ENCODE measurements around the gene TNPO1.
"Not testable (repeated sequence)": the region's sequence is repeated elsewhere in the genome, so short reads cannot be mapped to it uniquely, and the experiment has no call there.

The TNPO1 gene

DNA sequence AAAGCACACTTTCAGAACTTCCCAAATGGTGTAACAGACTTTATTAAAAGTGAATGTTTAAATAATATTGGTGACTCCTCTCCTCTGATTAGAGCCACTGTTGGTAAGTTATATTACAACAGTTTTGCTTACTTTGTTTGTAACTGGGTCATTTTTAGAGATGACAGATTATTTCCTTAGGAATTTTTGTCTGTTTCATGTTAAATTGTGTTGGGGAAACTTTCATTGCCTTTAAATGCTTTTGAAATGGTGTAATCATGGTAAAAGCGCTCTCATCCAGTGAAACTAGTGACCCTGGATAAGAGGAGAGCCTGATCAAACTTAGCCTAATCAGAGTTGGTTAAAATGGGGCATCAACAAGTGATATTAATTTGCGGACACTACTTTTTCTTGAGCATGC is 39.4 kb downstream of the TNPO1 start:
- no peak for DNase-seq

DNA sequence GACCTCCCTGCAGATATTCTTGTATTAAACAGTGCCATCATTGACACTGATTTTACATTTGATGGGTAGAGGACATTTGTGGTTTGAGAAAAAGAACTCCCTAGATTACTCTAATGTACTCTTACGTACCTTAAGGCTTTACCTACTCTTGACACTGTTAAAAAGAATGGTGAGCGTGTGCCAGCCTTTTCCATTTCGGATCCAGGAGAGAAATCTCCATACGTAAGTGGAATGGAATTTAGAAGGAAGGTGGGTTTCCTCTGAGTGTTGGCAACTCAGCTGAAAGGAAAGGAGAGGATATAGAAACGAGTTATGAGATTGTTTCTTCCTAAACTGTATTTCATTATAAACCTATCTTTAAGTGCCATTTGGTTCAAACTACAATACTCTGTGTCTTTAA is 40.9 kb downstream of the TNPO1 start:
- no peak for DNase-seq

DNA sequence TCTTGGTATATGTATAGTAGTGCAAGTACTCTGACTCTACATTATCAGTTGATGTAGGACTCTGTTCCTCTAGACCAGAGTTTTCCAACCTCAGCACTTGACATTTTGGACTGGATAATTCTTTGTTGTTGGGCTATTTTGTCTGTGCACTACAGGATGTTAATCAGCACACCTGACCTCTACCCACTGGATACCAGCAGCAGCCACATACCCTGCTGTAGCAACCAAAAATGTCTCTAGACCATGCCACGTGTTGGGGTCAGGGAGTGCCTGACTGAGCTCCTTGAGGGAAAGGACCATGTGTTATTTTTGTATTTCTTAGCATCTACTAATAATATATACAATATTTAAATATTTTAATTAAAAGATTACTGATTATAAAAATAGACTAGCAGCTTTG is 42.7 kb downstream of the TNPO1 start:
- no peak for DNase-seq

DNA sequence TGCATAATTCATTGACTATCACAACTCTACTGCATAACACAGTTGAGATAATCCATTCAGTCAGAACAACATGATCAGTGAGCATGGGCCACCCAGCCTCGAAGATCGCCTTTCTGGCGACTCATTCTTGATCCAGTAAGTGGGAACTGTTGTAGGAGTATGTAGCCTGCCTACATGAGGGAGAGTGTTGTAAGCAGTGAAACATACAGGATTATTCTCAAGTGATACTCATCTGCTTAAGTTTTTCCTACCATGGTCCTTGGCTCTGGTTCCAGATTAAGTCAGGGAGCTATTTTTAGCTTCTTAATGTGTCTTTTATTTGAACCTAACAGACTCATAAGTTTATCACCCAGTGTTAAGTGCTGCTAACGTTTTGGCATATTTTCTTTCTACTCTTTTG is 44.0 kb downstream of the TNPO1 start:
- DNase-seq = no peak

DNA sequence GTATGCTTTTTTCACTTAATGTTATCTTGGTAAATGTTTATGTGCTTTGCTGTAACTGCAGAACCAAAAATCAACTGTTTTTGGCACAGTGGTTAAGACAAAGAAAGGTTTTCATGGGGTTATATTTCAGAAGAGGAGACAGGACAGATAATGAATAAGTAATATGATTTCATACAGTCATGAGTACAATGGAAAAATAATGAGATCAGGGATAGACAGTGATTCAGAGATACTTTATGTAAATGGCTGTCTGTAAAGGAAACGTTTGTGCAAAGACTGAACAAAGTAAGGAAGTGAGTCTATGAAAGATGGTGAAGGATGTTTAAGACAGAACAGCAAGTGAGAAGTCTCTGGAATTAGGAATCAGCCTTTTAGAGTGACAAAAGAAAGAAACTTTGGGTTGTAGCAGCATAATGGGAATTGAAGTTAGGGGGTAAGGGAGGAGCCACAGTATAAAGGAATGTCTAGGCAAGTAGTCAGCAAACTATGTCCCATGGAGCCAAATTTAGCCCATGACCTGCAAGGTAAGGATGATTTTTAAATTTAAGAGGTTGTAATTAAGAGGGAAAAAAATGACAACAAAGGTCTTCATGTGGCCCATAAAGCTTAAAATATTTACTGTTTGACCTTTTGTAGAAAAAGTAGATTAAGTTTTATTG is 55.0 kb downstream of the TNPO1 start:
- DNase-seq = no peak

DNA sequence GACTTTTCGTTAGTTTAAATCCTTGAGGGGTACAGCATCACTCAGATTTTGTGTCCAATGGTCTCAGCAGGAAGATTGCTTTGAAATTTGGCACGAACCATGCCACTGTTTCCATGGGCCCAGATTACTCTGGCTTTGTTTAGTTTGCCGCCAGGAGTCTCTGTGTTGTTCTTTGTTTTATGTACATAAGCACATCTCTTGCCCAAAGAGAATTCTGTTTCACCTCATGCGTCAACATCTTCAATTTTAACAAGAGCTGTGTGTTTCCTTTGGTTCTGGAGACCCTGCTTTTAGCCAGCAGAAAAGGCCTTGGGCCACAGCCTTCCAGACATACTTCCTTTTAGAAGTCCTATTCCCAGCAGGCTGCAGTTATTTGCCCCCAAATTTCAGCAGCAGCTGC is 62.4 kb downstream of the TNPO1 start:
- DNase-seq = no peak

DNA sequence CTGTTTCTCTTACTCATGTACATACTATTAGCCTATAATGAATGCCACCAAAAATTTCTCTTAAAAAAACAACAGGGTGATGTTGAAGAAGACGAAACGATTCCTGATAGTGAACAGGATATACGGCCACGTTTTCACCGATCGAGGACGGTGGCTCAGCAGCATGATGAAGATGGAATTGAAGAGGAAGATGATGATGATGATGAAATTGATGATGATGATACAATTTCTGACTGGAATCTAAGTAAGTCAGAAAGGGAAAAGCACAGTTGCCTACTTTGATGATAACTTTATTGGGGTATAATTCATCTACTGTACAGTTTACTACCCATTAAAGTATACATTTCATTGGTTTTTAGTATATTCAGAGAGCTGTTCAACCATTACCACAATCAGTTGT is 66.5 kb downstream of the TNPO1 start:
- no peak for DNase-seq

DNA sequence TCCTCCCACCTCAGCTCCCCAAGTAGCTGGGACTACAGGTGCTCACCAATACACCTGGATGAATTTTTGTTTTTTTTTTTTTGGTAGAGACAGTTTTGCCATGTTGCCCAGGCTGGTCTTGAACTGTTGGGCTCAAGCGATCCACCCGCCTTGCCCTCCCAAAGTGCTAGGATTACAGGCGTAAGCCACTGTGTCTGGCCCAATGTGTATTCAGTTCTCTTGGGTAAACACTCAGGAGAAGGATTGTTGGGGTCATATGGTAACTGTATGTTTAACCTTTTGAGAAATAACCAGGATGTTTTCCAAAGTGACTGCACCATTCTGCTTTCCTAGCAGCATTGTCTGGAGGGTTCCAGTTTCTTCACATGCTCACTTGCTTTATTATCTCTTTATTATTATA is 67.4 kb downstream of the TNPO1 start:
- no peak for DNase-seq

DNA sequence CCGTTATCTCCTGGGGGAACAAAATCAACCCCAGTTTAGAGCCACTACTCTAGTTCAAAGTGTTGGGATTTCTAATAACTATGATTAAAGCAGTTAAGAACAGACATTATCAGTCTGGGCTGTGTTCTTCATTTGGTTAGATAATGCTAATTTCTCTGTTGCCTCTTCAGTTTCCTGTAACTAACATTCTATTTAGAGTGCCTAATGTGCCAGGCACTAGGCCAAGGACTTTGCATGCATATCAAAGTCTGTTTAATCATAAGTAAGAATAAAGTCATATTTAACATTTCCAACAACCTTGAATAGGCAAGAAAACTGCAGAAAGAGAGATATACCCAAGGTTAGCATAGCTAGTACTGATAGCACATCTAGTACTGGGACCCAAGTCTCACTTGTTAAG is 68.4 kb downstream of the TNPO1 start:
- no peak for DNase-seq

DNA sequence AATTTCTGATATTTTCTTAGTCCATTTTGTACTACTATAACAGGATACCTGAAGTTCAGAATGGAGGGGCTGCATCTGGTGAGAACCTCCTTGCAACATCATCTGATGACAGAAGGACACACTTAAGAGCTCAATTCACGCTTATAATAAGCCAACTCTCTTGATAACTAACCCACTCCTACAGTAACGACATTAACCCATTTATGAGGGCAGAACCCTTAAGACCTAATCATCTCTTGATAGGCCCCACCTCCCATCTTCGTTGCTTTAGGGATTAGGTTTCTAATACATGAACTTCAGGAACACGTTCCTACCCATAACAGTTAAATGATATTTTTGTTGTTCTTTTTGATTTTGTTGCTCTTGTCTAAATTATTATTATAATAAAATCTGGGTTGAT is 69.4 kb downstream of the TNPO1 start:
- no peak for DNase-seq

DNA sequence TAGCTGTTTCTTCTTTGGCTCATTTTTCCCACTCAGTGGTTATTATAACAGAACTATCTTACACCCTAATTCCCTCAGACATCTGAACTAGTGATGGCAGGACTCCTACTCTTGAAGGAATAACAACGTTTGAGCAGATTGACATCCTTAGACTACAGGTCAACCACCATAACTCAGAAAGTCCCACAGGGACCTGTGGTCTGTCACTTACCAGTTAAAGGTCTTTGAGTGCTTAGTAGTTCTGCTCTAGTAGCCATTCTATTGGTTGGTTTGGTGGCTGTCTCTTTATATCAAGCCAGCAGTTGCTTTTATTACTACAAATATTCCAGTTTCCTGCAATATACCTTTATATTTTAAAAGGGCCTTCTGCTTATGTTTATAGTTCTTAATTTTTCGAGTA is 72.1 kb downstream of the TNPO1 start:
- DNase-seq = no peak

DNA sequence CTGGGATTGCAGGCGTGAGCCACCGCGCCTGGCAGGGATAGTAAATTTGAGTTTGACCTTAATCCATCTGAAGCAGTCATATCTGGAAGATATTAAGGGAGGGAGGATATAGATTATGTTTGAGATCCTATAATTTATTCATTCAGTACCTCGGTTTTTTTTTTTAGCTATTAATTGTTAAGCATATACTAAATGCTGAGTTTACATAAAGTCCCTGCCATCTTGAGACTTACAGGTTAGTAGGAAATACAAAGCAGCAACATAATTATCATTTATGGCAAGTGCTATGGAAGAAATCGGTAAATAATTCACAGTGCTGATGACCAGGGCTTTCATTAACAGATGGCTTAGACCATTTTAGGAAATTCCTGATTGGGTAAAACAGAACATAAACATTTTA is 72.9 kb downstream of the TNPO1 start:
- no peak for DNase-seq

DNA sequence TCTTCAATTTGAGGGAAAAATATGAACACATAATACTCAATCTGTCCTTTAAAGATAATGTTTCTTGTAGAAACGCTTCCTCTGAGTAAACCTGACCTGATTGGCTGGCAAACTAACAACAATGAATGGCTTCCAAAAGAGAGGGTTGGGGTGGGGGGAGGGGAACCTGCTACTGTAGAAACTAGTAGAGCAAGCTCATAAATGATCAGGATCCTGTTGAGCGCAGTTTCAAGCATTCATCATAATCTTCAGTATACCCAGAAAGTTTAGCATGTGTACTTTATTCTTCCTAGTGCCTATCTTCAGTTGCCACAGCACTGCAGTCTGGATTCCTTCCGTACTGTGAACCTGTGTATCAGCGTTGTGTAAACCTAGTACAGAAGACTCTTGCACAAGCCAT is 76.4 kb downstream of the TNPO1 start:
- no peak for DNase-seq

DNA sequence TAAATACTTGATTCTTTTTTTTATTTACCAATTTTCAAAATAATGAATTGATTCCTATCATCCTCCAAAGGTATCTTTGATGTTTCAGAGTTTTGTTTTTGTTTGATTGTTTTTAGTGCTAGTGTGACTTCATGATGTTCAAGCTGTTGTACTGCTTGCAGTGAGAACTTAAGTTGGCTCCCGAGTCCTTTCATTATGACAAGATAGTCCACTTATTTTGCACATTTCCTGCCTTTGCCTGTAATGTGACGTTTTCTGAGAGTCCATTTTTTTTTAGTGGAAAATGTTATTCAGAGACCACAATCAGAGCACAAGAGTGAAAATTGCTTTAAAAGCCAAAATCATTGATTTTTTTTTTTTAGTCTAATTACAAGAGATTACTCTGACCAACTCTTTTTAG is 79.3 kb downstream of the TNPO1 start:
- DNase-seq = no peak

DNA sequence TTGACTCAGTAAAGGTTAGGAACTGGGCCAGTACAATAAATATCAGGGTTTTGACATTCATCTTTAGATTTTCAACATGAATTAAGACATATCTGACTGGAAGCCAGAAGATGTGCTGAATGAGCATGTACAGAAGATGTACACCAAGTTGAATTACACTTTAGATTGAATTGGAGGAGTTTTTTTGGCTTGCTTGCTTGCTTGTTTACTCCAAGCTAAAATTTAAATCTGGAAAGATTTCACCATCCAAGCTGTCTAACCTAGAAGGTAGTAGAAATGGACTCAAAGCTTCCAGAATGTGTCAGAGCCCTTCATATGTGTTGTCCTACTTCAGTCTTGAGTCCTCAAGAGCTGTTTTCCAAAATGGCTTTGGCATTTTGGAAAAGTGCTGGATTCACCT is 90.3 kb downstream of the TNPO1 start:
- DNase-seq = no peak

DNA sequence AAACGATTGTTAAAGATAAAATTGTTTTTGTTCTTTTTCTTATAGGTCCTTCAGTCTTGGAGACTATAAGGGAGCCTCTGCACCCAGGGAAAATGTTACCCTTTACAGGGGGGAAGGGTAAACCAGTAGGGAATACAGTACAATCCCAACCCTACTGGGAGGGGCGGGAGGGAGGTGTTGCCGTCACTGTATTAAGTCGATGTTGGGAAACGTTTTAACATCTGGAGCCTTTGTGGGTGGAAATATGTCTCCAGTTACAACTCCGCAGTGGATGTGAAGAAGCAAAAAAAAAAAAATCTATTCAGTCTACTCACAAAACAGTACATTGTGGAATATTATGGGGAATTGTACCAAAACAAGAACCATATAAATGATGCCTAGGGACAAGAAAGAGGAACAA is 92.2 kb downstream of the TNPO1 start:
- DNase-seq = no peak

DNA sequence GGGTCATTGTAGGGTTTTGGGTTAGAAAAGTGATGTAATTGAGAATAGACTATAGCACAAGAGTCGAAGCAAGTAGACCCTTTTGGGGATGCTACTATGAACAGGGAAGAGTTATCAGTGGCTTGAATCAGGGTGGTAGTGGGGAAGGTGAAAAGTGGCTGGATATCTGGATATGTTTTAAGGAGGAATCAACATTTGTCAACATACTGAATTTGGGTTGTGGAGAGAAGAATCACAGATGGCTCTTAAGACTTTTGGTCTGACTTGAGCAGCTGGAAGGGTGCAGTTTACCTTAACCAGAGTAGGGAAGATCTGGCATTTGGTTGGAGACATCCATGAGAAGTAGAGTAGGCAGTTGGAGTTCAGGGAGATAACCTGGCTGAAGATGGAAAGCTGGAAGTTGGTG is 100.9 kb downstream of the TNPO1 start:
- no peak for DNase-seq

DNA sequence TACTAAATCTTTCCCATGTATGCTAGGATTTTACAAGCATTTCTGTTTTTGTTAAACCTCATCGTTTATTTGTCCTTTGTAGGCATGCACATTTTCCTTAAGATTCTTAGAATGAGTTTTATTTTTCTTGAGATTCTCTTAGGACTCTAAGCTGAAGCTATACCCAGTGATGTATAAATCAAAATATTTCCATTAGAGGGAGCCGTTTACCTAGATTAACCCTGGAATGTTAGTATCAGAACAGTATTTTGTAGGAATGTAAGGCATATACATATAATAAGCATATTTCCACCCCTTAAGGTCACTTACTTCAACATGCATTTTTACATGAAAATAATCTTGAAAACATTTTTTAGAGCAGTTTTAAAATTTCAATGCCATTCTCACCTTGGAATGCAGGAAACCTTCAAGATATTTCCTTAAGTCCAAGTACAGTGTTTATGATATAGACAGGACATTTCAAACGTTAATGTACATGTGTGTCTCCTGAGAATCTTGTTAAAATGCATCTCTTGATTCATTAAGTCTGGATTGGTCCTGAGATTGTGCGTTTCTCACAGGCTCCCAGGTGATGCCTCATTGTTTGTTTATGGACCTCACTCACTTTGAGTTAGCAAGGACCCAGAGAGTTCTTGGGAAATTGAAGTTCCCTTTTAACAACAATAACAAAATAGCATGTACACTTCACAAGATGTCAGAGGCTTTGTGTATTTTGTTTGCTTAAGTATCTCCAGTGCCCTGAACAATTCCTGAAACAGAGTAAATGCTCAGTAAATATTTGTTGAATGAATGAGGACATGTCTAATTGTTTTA is 104.4 kb downstream of the TNPO1 start:
- DNase-seq = no peak

DNA sequence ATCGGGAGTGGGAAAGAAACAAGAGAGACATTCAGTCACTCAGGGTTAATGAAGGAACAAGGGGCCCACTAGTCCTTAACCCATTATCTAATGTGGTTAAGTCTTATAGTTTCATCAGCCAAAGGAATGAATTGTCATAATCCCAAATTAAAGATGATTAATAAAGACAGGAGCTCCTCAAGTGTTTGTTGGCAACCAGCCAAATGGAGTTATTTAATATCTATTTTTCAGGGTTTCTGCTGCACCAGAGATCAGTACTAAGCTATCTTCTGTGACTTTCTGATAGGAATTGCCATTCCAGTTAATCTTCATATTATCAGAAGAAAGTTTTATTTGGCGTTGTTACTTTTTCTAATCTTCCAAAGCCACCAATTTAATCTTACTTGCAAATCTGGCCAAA is 105.4 kb downstream of the TNPO1 start:
- DNase-seq = no peak

DNA sequence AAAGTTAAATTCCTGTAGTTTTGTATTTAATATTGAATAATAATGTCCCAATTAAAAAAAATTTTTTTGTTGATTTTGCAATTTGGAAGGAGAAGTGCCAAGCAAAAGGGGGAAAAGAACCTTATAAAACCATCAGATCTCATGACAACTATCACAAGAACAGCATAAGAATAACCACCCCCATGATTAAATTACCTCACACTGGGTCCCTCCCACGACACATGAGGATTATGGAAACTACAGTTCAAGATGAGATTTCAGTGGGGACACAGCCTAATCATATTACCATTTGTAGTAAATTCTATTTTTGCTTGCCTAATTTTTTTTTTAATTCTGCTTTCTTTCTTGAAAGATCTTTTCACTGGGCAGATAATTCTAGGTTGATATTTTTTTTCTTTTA is 106.0 kb downstream of the TNPO1 start:
- no peak for DNase-seq

DNA sequence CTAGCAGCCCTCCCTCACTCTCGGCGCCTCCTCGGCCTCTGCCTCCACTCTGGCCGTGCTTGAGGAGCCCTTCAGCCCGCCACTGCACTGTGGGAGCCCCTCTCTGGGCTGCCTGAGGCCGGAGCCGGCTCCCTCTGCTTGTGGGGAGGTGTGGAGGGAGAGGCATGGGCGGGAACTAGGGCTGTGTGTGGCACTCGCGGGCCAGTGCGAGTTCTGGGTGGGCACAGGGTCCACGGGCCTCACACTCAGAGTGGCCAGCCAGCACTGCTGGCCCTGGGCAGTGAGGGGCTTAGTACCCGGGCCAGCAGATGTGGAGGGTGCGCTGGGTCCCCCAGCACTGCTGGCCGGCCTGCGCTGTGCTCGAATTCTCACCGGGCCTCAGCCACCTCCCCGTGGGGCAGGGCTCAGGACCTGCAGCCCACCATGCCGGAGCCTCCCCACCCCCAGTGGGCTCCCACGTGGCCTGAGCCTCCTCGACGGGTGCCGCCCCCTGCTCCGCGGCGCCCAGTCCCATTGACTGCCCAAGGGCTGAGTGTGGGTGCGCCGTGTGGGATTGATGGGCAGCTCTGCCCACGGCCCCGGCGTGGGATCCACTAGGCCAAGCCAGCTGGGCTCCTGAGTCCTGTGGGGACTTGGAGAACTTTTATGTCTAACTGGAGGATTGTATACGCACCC is 109.0 kb downstream of the TNPO1 start:
- DNase-seq = no peak

DNA sequence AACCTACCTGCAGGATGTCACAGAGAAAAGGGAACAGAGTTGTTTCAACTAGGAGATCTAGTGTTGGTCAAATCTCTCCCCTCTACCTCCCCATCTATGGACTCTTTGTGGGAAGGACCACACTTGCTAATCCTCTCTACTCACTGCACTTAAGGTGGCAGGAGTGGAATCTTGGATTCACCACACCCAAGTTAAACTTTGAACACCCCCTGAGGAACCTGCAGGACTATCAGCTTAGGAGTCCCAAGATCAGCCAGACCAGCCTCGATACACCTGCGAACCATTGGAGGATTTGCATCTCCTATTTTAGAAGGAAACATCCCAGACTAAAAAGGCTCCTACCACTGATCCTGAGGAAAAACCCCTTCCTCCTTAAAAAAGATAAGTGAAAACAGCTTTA is 116.2 kb downstream of the TNPO1 start:
- not testable (repeated sequence) for DNase-seq

DNA sequence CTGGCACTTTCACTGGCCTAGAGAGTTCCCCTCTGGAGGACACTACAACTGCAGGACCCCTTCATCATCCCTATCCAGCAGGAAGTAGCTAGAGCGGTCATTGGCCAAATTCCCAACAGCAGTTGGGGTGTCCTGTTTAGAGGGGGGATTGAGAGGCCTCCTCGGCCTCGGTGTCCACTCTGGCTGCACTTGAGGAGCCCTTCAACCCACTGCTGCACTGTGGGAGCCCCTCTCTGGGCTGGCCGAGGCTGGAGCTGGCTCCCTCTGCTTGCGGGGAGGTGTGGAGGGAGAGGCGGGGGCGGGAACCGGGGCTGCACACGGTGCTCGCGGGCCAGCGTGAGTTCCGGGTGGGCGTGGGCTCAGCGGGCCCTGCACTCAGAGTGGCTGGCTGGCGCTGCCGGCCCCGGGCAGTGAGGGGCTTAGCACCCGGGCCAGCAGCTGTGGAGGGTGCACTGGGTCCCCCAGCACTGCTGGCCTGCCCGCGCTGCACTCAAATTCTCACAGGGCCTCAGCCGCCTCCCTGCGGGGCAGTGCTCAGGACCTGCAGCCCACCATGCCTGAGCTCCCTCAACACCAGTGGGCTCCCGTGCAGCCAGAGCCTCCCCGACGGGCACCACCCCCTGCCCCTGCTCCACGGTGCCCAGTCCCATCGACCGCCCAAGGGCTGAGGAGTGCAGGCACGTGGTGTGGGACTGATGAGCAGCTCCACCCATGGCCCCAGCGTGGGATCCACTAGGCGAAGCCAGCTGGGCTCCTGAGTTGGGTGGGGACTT is 118.7 kb downstream of the TNPO1 start:
- not testable (repeated sequence) for DNase-seq

DNA sequence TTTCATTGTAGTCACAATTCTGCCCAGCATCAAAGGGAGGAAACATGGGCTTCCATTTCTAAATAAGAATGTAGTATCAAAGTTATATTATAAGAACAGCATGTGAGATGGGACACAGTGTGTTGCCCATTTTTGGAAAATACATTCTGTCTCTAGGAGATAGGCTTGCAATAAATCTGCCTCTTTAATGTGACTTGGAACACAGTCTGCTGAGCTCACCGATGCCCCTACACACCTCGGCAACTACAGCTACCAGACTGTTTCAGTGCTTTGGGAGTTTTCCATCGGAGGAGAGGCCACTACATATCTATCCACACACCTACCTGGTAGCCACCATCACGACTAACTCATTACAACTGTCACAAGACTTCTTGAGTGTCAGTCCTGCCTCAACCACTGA is 120.4 kb downstream of the TNPO1 start:
- no peak for DNase-seq

Data from stimulated activated CD8-positive, alpha-beta memory T cell treated with anti-CD3 and anti-CD28 coated beads, Interleukin-4, amount 100 ng/mL, for 48 hours (primary cell).